Skeletal muscle tissue (tissue), 4 donors: ENCODE results near the gene ANKRD60. TPM values are rescaled to one million over a fixed set of nuclear protein-coding genes. Genes with fewer than 3 reads are reported as not detected.

Source experiments
- H3K27ac ChIP-seq: one replicate; pipeline ENCODE4 v1.7.0; 2013; ENCODE audit warnings: mild to moderate bottlenecking, low read depth, low read length, inconsistent platforms
- H3K27me3 ChIP-seq, 3 donors: one replicate each; pipeline ENCODE4 v1.7.0; 2013; ENCODE audit warnings: low read length in 3 of 3; ENCODE audit not compliant: control insufficient read depth in 3 of 3, insufficient read depth in 3 of 3
- H3K36me3 ChIP-seq, 3 donors: one replicate each; pipeline ENCODE4 v1.7.0; 2013; ENCODE audit warnings: low read length in 3 of 3; ENCODE audit not compliant: control insufficient read depth in 3 of 3, insufficient read depth in 3 of 3
- H3K4me1 ChIP-seq, 3 donors: one replicate each; pipeline ENCODE4 v1.7.0; 2013; ENCODE audit warnings: low read length in 3 of 3, mild to moderate bottlenecking in 3 of 3; ENCODE audit not compliant: control insufficient read depth in 3 of 3, insufficient read depth in 3 of 3
- H3K4me3 ChIP-seq, 3 donors: one replicate each; pipeline ENCODE4 v1.7.0; 2013; ENCODE audit warnings: low read length in 3 of 3
- H3K9ac ChIP-seq, 3 donors: one replicate each; pipeline ENCODE4 v1.7.0; 2013; ENCODE audit warnings: low read length in 3 of 3, mild to moderate bottlenecking in 3 of 3, moderate library complexity in 2 of 3, low read depth in 1 of 3
- H3K9me3 ChIP-seq, 3 donors: one replicate each; pipeline ENCODE4 v1.7.0; 2013; ENCODE audit warnings: low read length in 3 of 3; ENCODE audit not compliant: control insufficient read depth in 3 of 3
- total RNA-seq: library from RNA; depleted of rRNA; stranded (reverse); fragments of >200 nt; gene quantifications from one replicate; pipeline ENCODE4 v1.2.3, GENCODE V29; 2014
- donor health status: Osteomylitis.

ANKRD60 gene
- total RNA-seq, 1 donor from 2014 or later: not detected

GRCh38 chr20:58182521-58183140 is 45.8 kb downstream of the ANKRD60 start:
- Histone ChIP-seq H3K4me1 (peaks cover 9% of the 10 kb centered on the region in 3 donors), H3K27ac (no peak overlapping the region), H3K36me3 (no peaks in the 10 kb centered on the region), H3K4me3 (no peak overlapping the region), H3K27me3 (peaks cover 0 to 14% (median 9%) of the 10 kb centered on the region in 3 donors), H3K9ac (no peak overlapping the region), H3K9me3 (peaks cover 0 to 6% (median 5%) of the 10 kb centered on the region in 3 donors)

GRCh38 chr20:58179432-58180099 is 48.9 kb downstream of the ANKRD60 start:
- Histone ChIP-seq H3K9me3 (peaks cover 0 to 5% (median 3%) of the 10 kb centered on the region in 3 donors), H3K27ac (no peak overlapping the region), H3K4me1 (peaks cover 16 to 17% (median 16%) of the 10 kb centered on the region in 3 donors), H3K36me3 (no peaks in the 10 kb centered on the region), H3K27me3 (peaks cover 0 to 14% (median 7%) of the 10 kb centered on the region in 3 donors), H3K9ac (peak overlapping the region in 1 of 3 donors; percentile 33), H3K4me3 (peak overlapping the region; percentile 45 to 49 (median 48))

GRCh38 chr20:58179083-58179431 is 49.4 kb downstream of the ANKRD60 start:
- Histone ChIP-seq H3K36me3 (no peaks in the 10 kb centered on the region), H3K27me3 (peaks cover 0 to 14% (median 7%) of the 10 kb centered on the region in 3 donors), H3K27ac (no peak overlapping the region), H3K4me1 (peaks cover 16 to 17% (median 16%) of the 10 kb centered on the region in 3 donors), H3K9me3 (peaks cover 0 to 2% (median 0%) of the 10 kb centered on the region in 3 donors), H3K9ac (peak overlapping the region in 1 of 3 donors; percentile 33), H3K4me3 (peak overlapping the region in 1 of 3 donors; percentile 24)

GRCh38 chr20:58177799-58178198 is 50.7 kb downstream of the ANKRD60 start:
- H3K27me3 ChIP-seq: peaks cover 0 to 14% (median 7%) of the 10 kb centered on the region in 3 donors
- H3K9me3 ChIP-seq: no peaks in the 10 kb centered on the region
- H3K27ac ChIP-seq: no peak overlapping the region
- no peaks in the 10 kb centered on the region for H3K36me3 ChIP-seq
- H3K4me3 ChIP-seq: no peak overlapping the region
- peaks cover 16 to 17% (median 16%) of the 10 kb centered on the region in 3 donors for H3K4me1 ChIP-seq
- H3K9ac ChIP-seq: no peak overlapping the region

- peak overlapping the region; percentile 37 for H3K27ac ChIP-seq
- H3K4me1 ChIP-seq: peaks cover 16 to 17% (median 16%) of the 10 kb centered on the region in 3 donors
Observed at GRCh38 chr20:58175836-58176235, 52.6 kb downstream of the ANKRD60 start.

GRCh38 chr20:58175425-58175824 is 53.0 kb downstream of the ANKRD60 start:
- Histone ChIP-seq H3K4me1 (peaks cover 16 to 17% (median 16%) of the 10 kb centered on the region in 3 donors), H3K36me3 (no peaks in the 10 kb centered on the region), H3K9ac (peak overlapping the region in 1 of 3 donors; percentile 10), H3K27ac (peak overlapping the region; percentile 37), H3K9me3 (no peaks in the 10 kb centered on the region), H3K4me3 (peak overlapping the region in 1 of 3 donors; percentile 7), H3K27me3 (peaks cover 0 to 8% (median 7%) of the 10 kb centered on the region in 3 donors)

More at GRCh38 chr20:58175836-58176235, 52.6 kb downstream of the ANKRD60 start:
- H3K9me3 ChIP-seq: no peaks in the 10 kb centered on the region
- H3K36me3 ChIP-seq: no peaks in the 10 kb centered on the region
- no peak overlapping the region for H3K4me3 ChIP-seq
- no peak overlapping the region for H3K9ac ChIP-seq
- peaks cover 0 to 10% (median 7%) of the 10 kb centered on the region in 3 donors for H3K27me3 ChIP-seq

- H3K9ac ChIP-seq: peak overlapping the region; percentile 33 to 45 (median 45)
- no peaks in the 10 kb centered on the region for H3K36me3 ChIP-seq
- H3K4me1 ChIP-seq: peaks cover 14 to 17% (median 15%) of the 10 kb centered on the region in 3 donors
- peak overlapping the region in 2 of 3 donors; percentile 2 to 51 for H3K4me3 ChIP-seq
- H3K9me3 ChIP-seq: no peaks in the 10 kb centered on the region
- peaks cover 0 to 7% (median 7%) of the 10 kb centered on the region in 3 donors for H3K27me3 ChIP-seq
- H3K27ac ChIP-seq: peak overlapping the region; percentile 68
Observed at GRCh38 chr20:58174708-58175280, 53.7 kb downstream of the ANKRD60 start.

GRCh38 chr20:58173930-58174707 is 54.3 kb downstream of the ANKRD60 start:
- Histone ChIP-seq H3K9me3 (no peaks in the 10 kb centered on the region), H3K4me1 (peaks cover 8 to 11% (median 9%) of the 10 kb centered on the region in 3 donors), H3K9ac (peak overlapping the region; percentile 33 to 45 (median 45)), H3K27me3 (peaks cover 0 to 1% (median under 1%) of the 10 kb centered on the region in 3 donors), H3K27ac (peak overlapping the region; percentile 68), H3K4me3 (peak overlapping the region in 2 of 3 donors; percentile 2 to 51), H3K36me3 (no peaks in the 10 kb centered on the region)

GRCh38 chr20:58173091-58173490 is 55.4 kb downstream of the ANKRD60 start:
- H3K27ac ChIP-seq: no peak overlapping the region
- no peaks in the 10 kb centered on the region for H3K36me3 ChIP-seq
- H3K9ac ChIP-seq: no peak overlapping the region
- no peaks in the 10 kb centered on the region for H3K27me3 ChIP-seq
- peaks cover 7 to 9% (median 7%) of the 10 kb centered on the region in 3 donors for H3K4me1 ChIP-seq
- no peaks in the 10 kb centered on the region for H3K9me3 ChIP-seq
- H3K4me3 ChIP-seq: no peak overlapping the region
